GM19468 (cell line): ENCODE data around the gene ALDH9A1.
"Not testable (repeated sequence)": the region's sequence is repeated elsewhere in the genome, so short reads cannot be mapped to it uniquely, and the experiment has no call there.

ENCODE experiments used
- ATAC-seq: cut with Tn5 transposase; IDR thresholded peaks from one replicate; pipeline ENCODE4 v1.9.1; 2021; ENCODE audit warnings: mild to moderate bottlenecking, moderate library complexity, moderate number of reproducible peaks; ENCODE audit not compliant: unreplicated experiment; ENCODE audit errors: extremely low read depth

The ALDH9A1 gene

DNA sequence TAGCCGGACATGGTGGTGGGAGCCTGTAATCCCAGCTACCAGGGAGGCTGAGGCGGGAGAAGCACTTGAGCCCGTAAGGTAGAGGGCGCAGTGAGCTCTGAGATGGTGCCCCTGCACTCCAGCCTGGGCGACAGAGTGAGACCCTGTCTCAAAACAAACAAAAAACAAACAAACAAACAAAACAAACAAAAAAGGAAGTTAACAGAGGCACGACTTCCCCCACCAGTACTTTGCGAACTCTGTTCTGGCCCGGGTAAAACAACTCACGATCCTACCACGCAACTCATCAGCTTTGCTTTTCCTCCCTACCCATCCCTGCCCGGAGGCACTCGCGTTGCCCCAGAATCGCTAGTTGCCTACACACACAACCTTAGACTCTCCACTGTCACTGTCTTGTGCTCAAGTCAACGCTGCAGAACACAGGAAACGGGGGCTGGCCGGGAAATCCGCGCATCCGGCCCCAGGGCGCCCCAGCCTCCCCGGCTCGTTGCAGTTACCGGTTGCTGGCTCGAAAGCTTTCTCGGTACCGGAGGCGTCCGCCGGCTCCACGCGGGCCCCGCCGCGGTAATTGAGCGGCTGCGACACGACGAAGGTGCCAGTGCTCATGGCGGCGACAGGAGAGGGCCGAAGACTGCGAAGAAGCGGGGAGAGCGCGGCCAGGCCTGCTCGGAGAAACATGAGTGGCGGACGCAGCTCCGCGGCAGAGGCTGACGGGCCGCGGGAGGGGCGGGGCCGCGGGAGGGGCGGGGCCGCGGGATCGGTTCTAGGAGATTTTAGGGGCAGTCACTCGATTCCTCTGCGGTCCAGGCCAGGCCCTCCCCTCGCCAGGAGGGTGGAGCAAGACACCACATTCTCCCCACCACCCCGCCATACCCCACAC lies at the start of gene ALDH9A1:
ALDH9A1 (minus strand) TSS at position 682 of the 880 bp plus-strand sequence; CDS start at position 678, 4 bp downstream.
- ATAC-seq, result peak; percentile 92

DNA sequence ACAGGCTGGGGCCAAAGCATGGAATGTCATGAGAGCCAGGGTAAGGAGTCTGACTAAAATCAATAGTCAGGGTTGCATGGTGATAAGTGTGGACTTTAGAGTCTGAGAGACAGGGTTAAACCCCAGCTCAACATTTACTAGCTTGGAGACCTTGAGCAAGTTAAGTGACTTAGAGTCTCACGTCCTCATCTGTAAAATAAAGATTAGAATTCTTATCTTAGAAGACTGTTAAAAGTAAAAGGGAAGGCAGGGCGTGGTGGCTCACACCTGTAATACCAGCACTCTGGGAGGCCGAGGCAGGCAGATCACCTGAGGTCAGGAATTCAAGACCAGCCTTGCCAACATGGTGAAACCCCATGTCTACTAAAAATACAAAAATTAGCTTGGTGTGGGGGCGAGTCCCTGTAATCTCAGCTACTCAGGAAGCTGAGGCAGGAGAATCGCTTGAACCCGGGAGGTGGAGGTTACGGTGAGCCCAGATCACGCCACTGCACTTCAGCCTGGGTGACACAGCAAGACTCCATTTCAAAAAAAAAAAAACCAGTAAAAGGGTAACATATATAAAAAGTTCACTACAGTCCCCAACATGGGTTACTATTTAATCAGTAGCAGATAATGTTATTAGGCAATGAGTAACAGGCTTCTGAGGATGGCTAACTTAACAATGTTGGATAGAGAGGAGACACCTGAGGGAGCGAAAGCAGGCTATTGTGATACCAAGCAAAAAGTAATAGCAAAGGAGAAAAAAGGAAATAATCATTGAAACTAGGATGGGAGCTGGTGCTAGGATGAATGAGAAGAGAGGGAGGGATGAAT lies 49.5 kb upstream of the ALDH9A1 start:
- no peak for ATAC-seq

DNA sequence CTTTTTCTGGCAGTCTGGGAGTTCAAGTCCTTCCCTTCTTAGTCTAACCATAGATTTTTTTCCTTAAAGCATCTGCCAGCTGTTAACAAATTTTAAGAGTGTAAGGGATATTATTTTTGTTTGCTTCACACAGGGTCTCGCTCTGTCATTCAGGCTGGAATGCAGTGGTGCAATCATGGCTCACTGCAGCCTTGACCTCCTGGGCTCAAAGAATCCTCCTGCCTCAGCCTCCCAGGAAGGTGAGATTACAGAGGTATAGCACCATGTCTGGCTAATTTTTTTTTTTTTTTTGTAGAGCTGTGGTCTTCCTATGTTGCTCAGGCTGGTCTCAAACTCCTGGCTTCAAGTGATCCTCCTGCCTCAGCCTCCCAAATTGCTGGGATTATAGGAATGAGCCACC lies 46.6 kb upstream of the ALDH9A1 start:
- not testable (repeated sequence) for ATAC-seq

- ATAC-seq, result no peak
These were observed 43.8 kb upstream of the ALDH9A1 start for GRCh38 chr1:165742194-165742593.

- peak; percentile 72 for ATAC-seq
These were observed 40.4 kb upstream of the ALDH9A1 start for GRCh38 chr1:165738794-165739193.

GRCh38 chr1:165737196-165737595 lies 38.8 kb upstream of the ALDH9A1 start:
- ATAC-seq, result no peak

GRCh38 chr1:165734906-165735305 lies 36.5 kb upstream of the ALDH9A1 start:
- no peak for ATAC-seq

- ATAC-seq, result no peak
These were observed 28.5 kb upstream of the ALDH9A1 start for GRCh38 chr1:165726841-165727240.

DNA sequence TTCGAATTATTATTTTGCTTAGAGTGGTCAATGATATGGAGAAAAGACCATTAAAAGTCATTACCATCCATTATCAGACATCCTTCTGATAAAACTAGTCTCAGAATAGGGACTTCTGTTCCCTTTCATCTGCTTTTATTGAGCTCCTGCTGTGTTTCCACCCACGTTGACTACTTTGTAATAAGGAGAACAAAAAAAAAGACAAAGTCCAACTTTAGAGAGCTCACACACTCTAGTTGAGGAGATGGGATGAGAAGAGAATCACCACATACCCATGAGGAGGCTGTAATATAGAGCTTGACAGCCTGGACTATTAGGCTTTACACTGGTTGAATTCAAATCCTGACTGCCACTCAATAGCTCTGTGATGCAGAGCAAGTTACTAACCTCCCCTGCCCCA lies 27.8 kb upstream of the ALDH9A1 start:
- ATAC-seq, result no peak

DNA sequence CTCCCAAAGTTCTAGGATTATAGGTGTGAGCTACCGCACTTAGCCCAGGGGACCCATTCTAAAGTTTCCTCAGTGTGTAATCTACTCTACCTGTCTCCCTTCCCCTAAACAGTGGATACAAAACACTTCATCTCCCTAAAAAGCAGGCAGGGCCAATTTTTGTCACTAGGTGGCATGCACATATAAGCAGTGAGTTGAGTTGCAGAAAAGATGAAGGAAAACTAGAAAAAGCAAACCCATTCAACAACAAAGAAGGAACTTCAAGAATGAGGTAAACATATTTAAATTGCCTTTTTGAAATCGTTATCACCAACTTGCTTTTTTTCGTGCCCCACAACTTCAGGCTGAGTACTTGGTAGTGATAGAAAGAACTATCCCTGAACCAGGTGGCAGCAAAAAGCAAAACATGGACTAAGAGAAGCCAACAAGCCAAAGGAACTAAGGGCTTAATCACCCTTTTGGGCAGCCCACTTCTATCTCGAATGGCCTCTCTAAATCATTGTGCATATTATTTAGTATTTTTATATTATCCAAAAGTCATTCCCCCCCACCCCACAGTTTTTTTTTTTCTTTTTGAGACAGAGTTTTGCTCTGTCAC lies 19.7 kb upstream of the ALDH9A1 start:
- ATAC-seq, result no peak

- ATAC-seq, result not testable (repeated sequence)
These were observed 18.1 kb upstream of the ALDH9A1 start for GRCh38 chr1:165716265-165717051.

GRCh38 chr1:165712764-165713163 lies 14.4 kb upstream of the ALDH9A1 start:
- no peak for ATAC-seq

DNA sequence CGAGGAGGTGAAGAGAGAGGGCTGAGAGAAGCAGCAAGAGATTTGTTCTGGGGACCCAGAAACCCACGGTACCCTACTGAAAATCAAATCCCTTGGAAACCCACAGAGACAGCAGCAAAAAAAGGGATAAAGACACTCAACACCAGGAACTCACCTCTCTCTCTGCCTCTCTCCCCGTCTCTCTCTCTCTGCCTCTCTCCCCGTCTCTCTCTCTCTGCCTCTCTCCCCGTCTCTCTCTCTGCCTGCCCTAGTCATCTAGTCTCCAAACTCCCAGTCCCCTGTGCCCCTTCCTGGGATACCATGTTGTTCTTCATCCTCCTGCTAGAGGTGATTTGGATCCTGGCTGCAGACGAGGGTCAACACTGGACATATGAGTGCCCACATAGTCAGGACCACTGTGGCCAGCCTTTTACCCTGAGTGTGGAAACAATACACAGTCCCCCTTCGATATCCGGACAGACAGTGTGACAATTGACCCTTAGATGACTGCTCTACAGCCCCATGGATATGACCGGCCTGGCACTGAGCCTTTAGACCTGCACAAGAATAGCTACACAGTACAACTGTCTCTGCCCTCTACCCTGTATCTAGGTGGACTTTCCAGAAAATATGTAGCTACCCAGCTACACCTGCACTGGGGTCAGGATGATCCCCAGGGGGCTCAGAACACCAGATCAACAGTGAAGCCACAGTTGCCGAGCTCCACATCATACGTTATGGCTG lies 9.8 kb upstream of the ALDH9A1 start:
- no peak for ATAC-seq

- no peak for ATAC-seq
These were observed 5.3 kb upstream of the ALDH9A1 start for GRCh38 chr1:165703648-165704047.

GRCh38 chr1:165701922-165702321 lies 3.6 kb upstream of the ALDH9A1 start:
- not testable (repeated sequence) for ATAC-seq

DNA sequence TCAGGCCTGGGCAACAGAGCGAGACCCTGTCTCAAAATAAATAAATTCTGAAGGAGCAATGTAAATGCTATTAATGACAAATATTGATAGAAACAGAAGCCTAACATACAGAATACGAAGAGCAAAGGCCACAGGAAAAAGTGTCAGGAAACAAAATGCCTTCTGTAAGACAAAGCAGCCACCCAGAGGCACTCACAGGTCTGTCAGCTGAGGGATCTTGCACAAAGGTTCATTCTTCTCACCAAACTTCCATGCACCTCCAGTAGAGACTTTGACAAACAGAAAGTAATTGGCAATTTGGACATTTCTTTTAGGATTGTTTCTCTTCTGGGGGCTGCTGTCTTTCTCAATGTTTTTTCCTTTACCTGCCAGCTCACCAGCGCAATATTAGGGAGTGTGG lies 1.2 kb upstream of the ALDH9A1 start:
- no peak for ATAC-seq

DNA sequence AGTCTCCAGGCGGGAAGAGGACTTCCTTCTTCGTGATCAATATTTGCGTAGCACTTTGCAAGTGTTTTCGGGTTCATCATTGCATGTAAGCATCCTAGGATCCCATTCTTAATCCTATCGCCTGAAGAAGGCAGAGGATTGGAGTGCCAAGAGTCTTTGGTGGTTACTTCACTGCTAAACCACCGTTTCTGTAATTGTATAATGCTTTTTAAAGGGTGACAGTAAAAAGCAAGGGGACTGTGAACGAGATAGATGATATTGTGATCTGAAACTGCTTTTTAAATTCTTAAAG lies 345 bp upstream of the ALDH9A1 start:
- no peak for ATAC-seq

DNA sequence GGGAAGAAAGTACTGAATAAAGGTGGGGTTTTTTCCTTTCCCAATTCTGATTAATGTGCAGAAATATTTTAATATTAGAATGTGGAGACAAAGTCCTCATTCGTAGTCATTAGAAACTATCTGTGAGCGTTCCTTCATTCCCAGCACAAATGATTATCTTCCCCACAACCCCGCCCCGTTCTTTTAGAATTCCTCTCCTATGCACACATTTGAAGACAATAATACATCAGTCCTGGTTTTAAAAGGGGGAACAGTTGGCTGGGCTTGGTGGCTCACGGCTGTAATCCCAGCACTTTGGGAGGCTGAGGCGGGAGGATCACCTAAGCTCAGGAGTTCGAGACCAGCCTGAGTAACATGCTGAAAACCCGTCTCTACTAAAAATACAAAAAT lies 876 bp downstream of the ALDH9A1 start:
- ATAC-seq, result no peak

GRCh38 chr1:165696625-165697100 lies 1.7 kb downstream of the ALDH9A1 start:
- ATAC-seq, result no peak
